ENCODE results near the gene CA7. TPM values are rescaled to one million over a fixed set of nuclear protein-coding genes. Genes with fewer than 3 reads are reported as not detected.

The CA7 gene
- total RNA-seq, 3 donors from 2014 or later, result 0.18 TPM; not detected in 2

DNA sequence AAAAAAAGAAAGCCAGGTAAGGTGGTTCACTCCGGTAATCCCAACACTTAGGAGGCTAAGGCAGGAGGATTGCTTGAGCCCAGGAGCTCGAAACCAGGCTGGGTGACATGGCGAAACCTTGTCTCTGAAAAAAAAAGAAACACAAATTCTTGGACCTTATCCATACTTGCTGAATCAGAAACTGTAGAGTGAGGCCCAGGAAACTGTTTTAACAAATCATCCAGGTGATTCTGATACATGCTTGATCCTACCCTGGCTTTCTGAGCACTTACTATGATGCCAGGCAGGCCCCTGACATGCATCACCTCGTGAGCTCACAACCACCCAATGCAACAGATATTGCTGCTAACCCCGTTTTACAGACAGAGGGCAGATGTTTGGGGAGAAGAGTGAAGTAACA is 9.5 kb upstream of the CA7 start:
- H3K36me3 Mint-ChIP-seq (ENCODE audit: insufficient read depth), result no peaks in the 10 kb centered on the region
- H3K9me3 Mint-ChIP-seq, result no peaks in the 10 kb centered on the region
- no peak for DNase-seq
- H3K27me3 Mint-ChIP-seq (ENCODE audit: low read depth), result peaks cover 7% of the 10 kb centered on the region
- ATAC-seq, result no peak
- H3K4me3 Mint-ChIP-seq, result no peak overlapping the region
- peaks cover under 1% of the 10 kb centered on the region for H3K4me1 Mint-ChIP-seq (ENCODE audit: low read depth)

DNA sequence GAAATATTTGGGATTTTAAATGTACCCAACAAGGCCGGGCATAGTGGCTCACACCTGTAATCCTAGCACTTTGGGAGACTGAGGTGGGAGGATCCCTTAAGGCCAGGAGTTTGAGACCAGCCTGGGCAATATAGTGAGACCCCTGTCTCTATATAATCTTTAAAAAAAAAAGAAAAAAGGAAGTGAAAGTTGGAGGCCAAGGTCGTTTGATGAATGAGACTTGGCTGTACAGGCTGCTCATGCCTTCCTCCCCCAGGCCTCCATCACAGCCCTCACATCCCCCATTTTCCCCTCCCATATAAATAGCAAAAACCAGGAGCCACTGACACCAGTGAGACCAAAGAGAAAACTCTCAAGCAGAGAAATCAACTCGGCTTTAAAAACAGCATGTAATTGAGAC is 3.3 kb upstream of the CA7 start:
- no peak for ATAC-seq
- Mint-ChIP-seq H3K36me3 (ENCODE audit: insufficient read depth) (no peaks in the 10 kb centered on the region), H3K4me1 (ENCODE audit: low read depth) (peaks cover 7% of the 10 kb centered on the region), H3K27me3 (ENCODE audit: low read depth) (peaks cover 37% of the 10 kb centered on the region), H3K9me3 (no peaks in the 10 kb centered on the region), H3K4me3 (no peak overlapping the region)
- DNase-seq, result no peak

DNA sequence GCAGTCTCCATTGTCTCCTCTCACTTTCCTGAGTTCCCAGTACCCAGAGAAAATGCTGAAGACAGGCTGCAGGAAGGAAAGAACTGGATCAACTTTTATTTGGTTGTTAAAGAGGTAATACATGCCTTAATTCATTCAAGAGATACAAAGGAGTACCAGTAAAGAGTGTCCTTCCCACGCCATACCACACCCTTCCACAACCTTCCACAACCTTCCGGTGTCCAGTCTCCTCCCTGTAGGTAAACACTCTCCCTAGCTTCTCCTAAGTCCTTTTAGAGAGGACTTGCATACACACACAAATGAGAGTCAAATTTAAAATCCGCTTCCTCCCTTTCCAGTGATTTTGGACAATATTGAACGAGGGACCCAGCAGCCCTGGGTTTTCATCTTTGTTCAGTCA is 2.8 kb upstream of the CA7 start:
- no peak for DNase-seq

DNA sequence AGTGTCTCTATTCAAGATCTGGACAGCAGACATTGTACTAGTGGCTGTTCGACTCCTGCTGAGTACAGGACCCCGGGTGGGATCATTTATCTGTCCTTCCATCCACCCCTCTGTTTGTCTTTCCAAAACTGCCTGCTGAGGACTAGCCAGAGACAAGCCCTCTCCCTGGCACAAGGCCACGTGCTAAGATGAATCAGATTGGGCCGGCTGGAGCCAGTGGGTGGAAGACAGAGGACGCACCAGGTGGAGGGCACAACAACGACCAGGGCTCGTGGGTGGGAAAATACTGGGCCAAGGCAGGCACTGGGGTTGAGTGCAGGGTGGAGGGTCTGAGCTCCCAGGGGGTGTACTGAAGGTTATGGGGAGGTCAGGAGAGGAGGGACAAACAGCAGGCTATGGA is 1.4 kb upstream of the CA7 start:
- ATAC-seq, result no peak
- H3K4me1 Mint-ChIP-seq (ENCODE audit: low read depth), result peaks cover 7% of the 10 kb centered on the region
- DNase-seq, result no peak
- no peak overlapping the region for H3K4me3 Mint-ChIP-seq
- no peaks in the 10 kb centered on the region for H3K9me3 Mint-ChIP-seq
- H3K36me3 Mint-ChIP-seq (ENCODE audit: insufficient read depth), result no peaks in the 10 kb centered on the region
- H3K27me3 Mint-ChIP-seq (ENCODE audit: low read depth), result peaks cover 47% of the 10 kb centered on the region

More for the DNA sequence above, 2.8 kb upstream of the CA7 start:
- H3K9me3 Mint-ChIP-seq, result no peaks in the 10 kb centered on the region
- no peak for ATAC-seq
- H3K36me3 Mint-ChIP-seq (ENCODE audit: insufficient read depth), result no peaks in the 10 kb centered on the region
- peaks cover 7% of the 10 kb centered on the region for H3K4me1 Mint-ChIP-seq (ENCODE audit: low read depth)
- no peak overlapping the region for H3K4me3 Mint-ChIP-seq
- H3K27me3 Mint-ChIP-seq (ENCODE audit: low read depth), result peaks cover 42% of the 10 kb centered on the region

DNA sequence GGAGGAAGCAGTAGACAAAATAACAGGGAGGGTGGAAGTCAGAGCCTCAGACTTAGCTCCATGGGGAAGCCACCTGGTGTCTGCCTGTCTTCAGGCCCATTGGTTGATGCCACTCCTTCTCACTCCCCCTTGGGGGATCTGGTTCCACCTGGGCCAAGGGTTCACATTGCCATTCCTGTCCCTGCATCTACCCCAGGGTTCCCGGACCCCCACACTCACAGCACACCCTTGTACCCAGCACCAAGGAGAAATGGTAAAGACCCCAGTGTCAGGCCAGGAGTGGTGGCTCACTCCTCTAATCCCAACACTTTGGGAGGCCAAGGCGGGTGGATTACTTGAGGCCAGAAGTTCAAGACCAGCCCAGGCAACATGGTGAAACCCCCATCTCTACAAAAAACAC is 1.0 kb upstream of the CA7 start:
- ATAC-seq (no peak), DNase-seq (no peak)
- no peaks in the 10 kb centered on the region for H3K36me3 Mint-ChIP-seq (ENCODE audit: insufficient read depth)
- no peaks in the 10 kb centered on the region for H3K9me3 Mint-ChIP-seq
- peaks cover 47% of the 10 kb centered on the region for H3K27me3 Mint-ChIP-seq (ENCODE audit: low read depth)
- no peak overlapping the region for H3K4me3 Mint-ChIP-seq
- H3K4me1 Mint-ChIP-seq (ENCODE audit: low read depth), result peaks cover 7% of the 10 kb centered on the region

DNA sequence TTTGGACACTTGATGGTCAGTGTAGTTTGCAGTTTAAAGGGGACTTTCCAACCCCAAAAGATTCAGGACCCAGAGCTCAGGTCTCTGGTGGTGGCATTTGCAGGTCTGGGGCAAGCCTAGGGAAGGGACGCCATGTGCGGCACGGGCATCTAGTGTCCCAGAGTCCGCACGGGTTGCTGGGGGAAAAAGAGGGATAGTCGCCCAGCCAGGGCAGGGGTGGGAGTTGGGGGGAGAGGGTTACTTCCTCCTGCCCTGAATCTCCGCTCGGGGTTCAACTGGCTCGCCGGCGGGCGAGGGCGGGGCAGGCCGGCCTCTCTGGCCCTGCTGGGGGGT is 239 bp upstream of the CA7 start:
- no peak for ATAC-seq
- DNase-seq, result no peak
- Mint-ChIP-seq H3K9me3 (no peaks in the 10 kb centered on the region), H3K27me3 (ENCODE audit: low read depth) (peaks cover 43% of the 10 kb centered on the region), H3K4me3 (peak overlapping the region; percentile 61), H3K4me1 (ENCODE audit: low read depth) (peaks cover 7% of the 10 kb centered on the region), H3K36me3 (ENCODE audit: insufficient read depth) (no peaks in the 10 kb centered on the region)

DNA sequence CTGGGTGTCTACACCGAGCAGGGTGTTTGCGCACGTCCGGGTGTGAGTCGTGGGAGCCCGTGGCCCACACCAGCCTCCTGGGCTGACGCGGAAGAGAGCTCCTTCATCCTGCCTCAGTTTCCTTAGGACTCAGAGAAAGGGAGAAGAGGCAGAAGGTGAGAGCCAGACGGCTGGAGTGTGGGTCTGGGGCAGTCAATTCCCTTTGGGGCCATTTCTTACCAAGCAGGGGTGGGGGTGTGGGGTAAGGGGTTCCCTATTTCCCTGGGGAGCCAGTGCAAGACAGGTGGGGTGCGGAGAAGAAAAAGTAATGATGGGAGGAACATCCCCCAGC is 831 bp downstream of the CA7 start:
- peak; percentile 20 to 39 for ATAC-seq
- no peak overlapping the region for H3K4me3 Mint-ChIP-seq
- H3K4me1 Mint-ChIP-seq (ENCODE audit: low read depth), result peaks cover 7% of the 10 kb centered on the region
- no peaks in the 10 kb centered on the region for H3K9me3 Mint-ChIP-seq
- no peaks in the 10 kb centered on the region for H3K36me3 Mint-ChIP-seq (ENCODE audit: insufficient read depth)
- peaks cover 43% of the 10 kb centered on the region for H3K27me3 Mint-ChIP-seq (ENCODE audit: low read depth)
- DNase-seq, result no peak

DNA sequence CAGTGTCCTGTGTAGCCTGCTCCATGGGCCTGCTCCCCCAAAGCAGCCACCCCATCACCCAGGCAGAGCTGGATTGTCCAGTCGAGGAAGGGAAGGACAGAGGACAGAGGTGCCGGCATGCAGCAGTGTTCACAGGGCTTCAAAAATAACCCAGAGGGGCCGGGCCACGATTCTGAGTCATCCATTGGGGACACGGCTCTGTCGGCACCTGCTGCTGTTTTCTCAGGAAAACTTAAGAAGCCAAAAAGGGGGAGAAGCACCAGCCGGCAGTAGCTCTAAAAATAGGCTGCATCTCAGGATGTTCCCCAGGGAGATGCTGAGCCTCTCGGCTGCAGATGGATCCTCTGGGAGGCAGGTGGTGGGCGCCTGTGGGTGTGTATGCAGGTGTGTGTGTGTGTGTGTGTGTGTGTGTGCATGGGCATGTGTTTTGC is 1.6 kb downstream of the CA7 start:
- Mint-ChIP-seq H3K4me3 (no peak overlapping the region), H3K36me3 (ENCODE audit: insufficient read depth) (no peaks in the 10 kb centered on the region), H3K9me3 (no peaks in the 10 kb centered on the region), H3K27me3 (ENCODE audit: low read depth) (peaks cover 43% of the 10 kb centered on the region), H3K4me1 (ENCODE audit: low read depth) (peaks cover 7% of the 10 kb centered on the region)
- DNase-seq, result no peak
- ATAC-seq, result no peak

DNA sequence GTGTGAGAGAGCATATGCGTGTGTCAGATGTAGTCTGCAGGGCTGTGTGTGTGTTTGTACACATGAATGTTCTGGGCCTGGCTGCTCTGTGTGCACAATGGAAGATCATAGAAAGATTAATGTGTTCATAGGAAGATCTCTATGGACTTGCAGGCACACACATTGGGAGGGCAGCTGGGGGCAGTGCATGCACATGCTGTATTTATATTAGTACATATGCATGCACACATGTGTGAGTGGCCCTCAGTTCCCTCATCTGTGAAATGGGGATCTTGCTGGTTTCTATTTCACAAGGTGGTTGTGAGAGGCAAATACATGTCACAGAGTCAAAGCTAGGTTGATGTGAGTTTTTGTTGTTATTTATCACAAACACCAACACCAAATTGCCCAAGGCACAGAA is 2.1 kb downstream of the CA7 start:
- Mint-ChIP-seq H3K4me1 (ENCODE audit: low read depth) (peaks cover 7% of the 10 kb centered on the region), H3K4me3 (no peak overlapping the region), H3K36me3 (ENCODE audit: insufficient read depth) (no peaks in the 10 kb centered on the region), H3K27me3 (ENCODE audit: low read depth) (peaks cover 43% of the 10 kb centered on the region), H3K9me3 (no peaks in the 10 kb centered on the region)
- DNase-seq, result no peak
- no peak for ATAC-seq

DNA sequence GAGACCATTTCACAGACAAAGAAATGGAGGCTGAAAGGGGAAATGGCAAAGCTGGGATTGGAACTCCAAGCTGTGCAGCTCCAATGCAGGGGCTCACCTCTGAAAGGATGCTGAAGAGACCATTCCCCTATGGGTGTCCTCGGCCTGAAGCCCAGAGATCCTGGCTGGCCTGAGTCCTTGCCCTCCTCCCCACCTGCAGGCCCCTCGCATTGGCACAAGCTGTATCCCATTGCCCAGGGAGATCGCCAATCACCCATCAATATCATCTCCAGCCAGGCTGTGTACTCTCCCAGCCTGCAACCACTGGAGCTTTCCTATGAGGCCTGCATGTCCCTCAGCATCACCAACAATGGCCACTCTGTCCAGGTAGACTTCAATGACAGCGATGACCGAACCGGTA is 2.6 kb downstream of the CA7 start:
- H3K4me1 Mint-ChIP-seq (ENCODE audit: low read depth), result peaks cover 7% of the 10 kb centered on the region
- H3K4me3 Mint-ChIP-seq, result no peak overlapping the region
- no peaks in the 10 kb centered on the region for H3K9me3 Mint-ChIP-seq
- H3K27me3 Mint-ChIP-seq (ENCODE audit: low read depth), result peaks cover 43% of the 10 kb centered on the region
- no peaks in the 10 kb centered on the region for H3K36me3 Mint-ChIP-seq (ENCODE audit: insufficient read depth)
- no peak for DNase-seq
- no peak for ATAC-seq

DNA sequence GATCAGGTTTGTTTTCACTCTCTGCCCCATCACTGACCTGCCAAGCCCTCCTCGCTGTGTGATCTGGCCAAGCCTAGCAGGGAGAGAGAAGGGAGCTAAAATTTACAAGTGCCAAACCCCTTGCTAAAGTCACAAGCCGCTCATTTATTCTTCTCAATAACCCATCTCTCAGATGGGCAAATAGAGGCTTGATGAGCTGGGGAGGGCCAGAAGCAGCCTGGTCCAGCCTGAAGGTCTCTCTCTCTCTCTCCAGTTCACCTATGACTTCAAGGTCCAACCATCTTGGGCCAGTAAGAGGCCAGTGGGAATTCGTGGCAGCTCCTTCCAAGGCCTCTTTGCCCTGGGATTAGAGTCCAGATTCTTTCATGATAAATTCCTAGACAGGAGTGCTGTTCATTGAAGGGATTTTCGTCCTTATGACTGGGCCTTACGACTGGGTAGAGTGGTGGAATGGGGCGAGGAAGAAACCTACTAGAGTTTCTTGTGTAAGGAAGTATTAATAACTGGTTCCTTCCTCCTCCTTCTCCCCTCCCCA is 3.4 kb downstream of the CA7 start:
- ATAC-seq, result no peak
- Mint-ChIP-seq H3K27me3 (ENCODE audit: low read depth) (peaks cover 40% of the 10 kb centered on the region), H3K4me1 (ENCODE audit: low read depth) (peaks cover 7% of the 10 kb centered on the region), H3K36me3 (ENCODE audit: insufficient read depth) (no peaks in the 10 kb centered on the region), H3K9me3 (no peaks in the 10 kb centered on the region), H3K4me3 (no peak overlapping the region)
- DNase-seq, result no peak

DNA sequence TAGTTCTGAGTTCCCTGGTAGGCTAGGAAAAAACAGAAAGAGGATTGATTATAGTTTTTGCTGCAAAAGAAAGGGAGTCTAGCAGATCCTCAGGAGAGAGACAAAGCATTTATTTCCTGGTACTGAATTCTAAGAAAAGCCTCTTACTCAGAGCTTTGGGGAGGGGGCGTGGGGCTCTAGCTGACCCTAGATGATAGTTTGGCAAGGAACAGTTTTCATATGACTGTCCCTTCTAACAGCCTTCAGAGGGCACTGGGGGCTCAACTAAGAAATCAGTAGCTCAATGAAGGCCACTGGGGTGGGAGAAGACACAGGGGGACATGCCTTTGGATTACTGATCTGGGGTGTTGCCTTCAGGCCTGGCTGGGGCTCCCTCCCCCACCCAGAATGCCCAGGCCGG is 4.0 kb downstream of the CA7 start:
- H3K9me3 Mint-ChIP-seq, result no peaks in the 10 kb centered on the region
- H3K4me3 Mint-ChIP-seq, result no peak overlapping the region
- no peak for DNase-seq
- no peaks in the 10 kb centered on the region for H3K36me3 Mint-ChIP-seq (ENCODE audit: insufficient read depth)
- peaks cover 34% of the 10 kb centered on the region for H3K27me3 Mint-ChIP-seq (ENCODE audit: low read depth)
- peaks cover 7% of the 10 kb centered on the region for H3K4me1 Mint-ChIP-seq (ENCODE audit: low read depth)
- ATAC-seq, result no peak

DNA sequence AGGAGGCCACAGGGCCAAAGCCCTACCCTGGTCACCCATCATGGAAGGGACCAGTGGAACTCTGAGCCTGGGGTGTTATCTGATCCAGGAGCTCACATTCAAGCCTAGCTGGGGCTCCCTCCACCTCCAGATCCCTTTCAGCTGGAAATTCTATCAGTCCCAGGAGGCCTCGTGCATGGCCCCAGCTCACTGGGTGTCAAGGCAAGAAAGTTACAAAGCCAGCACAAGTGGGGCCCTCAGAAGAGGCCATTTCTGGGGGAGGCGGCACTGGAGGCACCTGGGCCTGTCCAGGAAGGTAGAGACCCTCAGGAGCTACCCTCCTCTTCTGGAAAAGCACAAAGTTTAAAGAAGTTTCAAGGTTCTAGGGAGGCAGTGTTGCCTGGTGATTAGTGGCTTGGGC is 4.8 kb downstream of the CA7 start:
- H3K4me3 Mint-ChIP-seq, result no peak overlapping the region
- H3K36me3 Mint-ChIP-seq (ENCODE audit: insufficient read depth), result no peaks in the 10 kb centered on the region
- ATAC-seq, result no peak
- H3K27me3 Mint-ChIP-seq (ENCODE audit: low read depth), result peaks cover 26% of the 10 kb centered on the region
- no peaks in the 10 kb centered on the region for H3K9me3 Mint-ChIP-seq
- H3K4me1 Mint-ChIP-seq (ENCODE audit: low read depth), result peaks cover 3% of the 10 kb centered on the region
- no peak for DNase-seq

DNA sequence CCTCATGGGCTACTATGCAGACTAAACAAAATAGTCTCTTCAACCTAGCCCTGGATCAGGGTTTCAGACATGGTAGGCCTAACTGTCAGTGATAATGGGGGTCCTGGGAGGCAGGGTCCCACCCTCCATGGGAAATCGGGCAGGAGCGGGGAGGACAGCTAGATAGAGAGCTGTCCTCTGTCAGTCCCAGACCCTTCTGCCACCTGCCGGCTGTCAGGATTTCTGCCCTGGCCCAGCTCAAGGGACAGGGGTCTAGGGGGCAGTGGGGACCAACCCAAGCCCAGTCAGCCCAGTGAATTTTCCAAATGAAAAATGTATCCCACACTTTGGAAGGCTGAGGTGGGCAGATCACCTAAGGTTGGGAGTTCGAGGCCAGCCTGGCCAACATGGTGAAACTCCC is 5.3 kb downstream of the CA7 start:
- peaks cover 3% of the 10 kb centered on the region for H3K4me1 Mint-ChIP-seq (ENCODE audit: low read depth)
- DNase-seq (no peak), ATAC-seq (no peak)
- no peak overlapping the region for H3K4me3 Mint-ChIP-seq
- no peaks in the 10 kb centered on the region for H3K9me3 Mint-ChIP-seq
- H3K36me3 Mint-ChIP-seq (ENCODE audit: insufficient read depth), result no peaks in the 10 kb centered on the region
- H3K27me3 Mint-ChIP-seq (ENCODE audit: low read depth), result peaks cover 24% of the 10 kb centered on the region

DNA sequence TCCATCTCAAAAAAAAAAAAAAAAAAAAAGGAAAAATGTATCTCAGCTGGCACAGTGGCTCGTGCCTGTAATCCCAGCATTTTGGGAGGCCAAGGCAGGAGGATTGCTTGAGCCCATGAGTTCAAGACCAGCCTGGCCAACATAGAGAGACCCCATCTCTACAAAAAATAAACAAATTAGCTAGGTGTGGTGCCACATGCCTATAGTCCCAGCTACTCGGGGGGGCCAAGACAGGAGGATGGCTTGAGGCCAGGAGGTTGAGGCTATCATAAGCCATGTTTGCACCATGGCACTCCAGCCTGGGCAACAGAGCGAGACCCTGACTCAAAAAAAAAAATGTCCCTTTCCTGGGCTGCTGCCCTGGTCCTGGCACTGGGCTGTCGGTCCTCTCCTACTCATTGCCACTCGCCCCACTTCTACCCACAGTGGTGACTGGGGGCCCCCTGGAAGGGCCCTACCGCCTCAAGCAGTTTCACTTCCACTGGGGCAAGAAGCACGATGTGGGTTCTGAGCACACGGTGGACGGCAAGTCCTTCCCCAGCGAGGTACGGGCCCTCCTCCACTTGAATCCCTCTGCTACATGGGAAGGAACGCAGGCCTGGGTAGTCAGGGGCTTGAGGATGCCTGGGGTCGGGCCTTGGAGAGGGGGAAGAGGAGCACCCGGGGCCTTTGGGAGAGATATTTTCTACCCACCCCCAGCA is 6.1 kb downstream of the CA7 start:
- Mint-ChIP-seq H3K4me1 (ENCODE audit: low read depth) (no peaks in the 10 kb centered on the region), H3K4me3 (no peak overlapping the region), H3K36me3 (ENCODE audit: insufficient read depth) (no peaks in the 10 kb centered on the region), H3K9me3 (no peaks in the 10 kb centered on the region), H3K27me3 (ENCODE audit: low read depth) (peaks cover 19% of the 10 kb centered on the region)
- ATAC-seq (no peak), DNase-seq (no peak)

All from activated T-cell treated with anti-CD3 and anti-CD28 coated beads, Interleukin-2, amount 50 U/mL, for 4 hours (primary cell).